NK-92 treated with Interleukin-12 subunit alpha and Interleukin-12 subunit beta, amount 100 ng/mL, for 24 hours (cell line): ENCODE measurements around the gene STK24.
A peak's percentile ranks its signal among the peaks of the same experiment; 100 is the strongest.

Experiments
- DNase-seq: peaks from one replicate; lab custom pipeline; 2025; lab: John Stamatoyannopoulos, UW

STK24 gene

DNA sequence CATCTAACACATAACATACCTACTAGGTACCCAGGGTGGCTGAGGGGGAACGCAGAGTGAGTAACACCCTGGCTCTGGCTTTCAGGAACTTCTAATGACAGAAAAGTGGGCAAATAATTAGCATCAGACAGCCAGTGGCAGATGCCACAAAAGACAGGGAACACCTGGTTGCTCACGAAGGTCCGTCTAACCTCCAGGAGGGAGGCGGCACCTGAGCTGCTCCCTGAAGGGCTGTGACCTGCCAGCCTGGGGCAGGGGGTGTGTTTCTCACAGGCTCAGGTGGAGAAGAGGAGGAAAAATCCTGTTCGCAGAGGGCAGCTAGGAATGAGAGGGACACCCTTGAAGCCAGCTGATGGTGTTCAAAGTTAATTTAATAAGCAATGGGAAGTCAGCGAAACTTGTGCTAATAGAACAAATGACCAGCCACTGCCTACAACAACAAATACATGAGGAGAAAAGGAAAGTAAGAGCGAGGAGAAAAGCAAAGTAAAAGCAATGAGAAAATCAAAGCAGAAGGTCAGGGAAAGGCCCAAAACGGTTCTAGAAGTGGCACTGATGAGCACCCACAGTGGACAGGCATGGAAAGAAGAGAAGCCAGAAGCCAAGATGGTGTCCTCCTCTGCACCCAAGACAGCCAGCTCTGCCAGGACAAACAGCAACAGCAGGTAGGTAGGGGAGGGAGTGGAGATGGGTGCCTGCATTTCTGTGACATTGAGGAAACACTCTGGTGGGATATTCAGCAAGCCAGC lies 87.3 kb downstream of the STK24 start:
- DNase-seq, result no peak

DNA sequence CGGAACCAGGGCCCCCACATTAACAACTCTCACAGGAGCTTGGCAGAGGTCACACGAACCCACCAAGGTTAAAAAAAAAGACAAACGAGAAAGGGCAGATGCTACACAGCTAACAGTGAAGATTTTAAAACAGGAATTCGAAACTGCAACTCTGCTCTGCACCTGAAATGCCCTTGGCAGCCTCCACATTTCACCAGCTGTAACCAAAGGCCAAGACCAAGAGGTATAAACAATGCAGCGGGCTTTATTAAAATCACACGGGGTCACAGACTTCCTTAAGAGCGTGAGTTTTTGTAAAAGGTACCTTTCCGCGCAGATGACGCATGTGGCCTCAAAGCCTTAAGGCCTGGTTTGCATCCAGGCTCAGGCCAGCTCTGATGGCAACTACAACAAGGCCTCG lies 88.2 kb downstream of the STK24 start:
- DNase-seq, result no peak

- DNase-seq, result no peak
Measured at GRCh38 chr13:98487522-98487921, 89.4 kb downstream of the STK24 start.

GRCh38 chr13:98487016-98487415 lies 89.9 kb downstream of the STK24 start:
- no peak for DNase-seq

GRCh38 chr13:98486412-98486811 lies 90.5 kb downstream of the STK24 start:
- no peak for DNase-seq

DNA sequence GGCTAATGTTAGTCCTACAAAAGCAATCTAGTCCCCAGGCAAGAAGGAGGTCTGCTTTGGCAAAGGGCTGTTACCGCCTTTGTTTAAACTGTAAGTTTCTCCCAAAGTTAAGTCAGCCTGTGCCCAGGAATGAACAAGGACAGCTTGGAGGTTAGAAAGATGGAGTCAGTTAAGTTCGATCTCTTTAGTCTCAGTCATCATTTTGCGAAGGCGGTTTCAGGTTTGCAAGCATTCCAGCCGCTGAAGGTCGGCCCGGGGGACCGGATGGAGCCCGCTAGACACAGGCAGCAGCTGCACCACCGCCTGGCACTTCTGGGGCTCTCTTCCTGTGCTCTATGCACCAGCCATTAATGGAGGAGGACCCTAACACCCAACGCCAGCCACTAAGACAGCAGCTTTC lies 91.3 kb downstream of the STK24 start:
- DNase-seq, result no peak

GRCh38 chr13:98484289-98485219 lies 92.4 kb downstream of the STK24 start:
- peak; percentile 83 for DNase-seq

DNA sequence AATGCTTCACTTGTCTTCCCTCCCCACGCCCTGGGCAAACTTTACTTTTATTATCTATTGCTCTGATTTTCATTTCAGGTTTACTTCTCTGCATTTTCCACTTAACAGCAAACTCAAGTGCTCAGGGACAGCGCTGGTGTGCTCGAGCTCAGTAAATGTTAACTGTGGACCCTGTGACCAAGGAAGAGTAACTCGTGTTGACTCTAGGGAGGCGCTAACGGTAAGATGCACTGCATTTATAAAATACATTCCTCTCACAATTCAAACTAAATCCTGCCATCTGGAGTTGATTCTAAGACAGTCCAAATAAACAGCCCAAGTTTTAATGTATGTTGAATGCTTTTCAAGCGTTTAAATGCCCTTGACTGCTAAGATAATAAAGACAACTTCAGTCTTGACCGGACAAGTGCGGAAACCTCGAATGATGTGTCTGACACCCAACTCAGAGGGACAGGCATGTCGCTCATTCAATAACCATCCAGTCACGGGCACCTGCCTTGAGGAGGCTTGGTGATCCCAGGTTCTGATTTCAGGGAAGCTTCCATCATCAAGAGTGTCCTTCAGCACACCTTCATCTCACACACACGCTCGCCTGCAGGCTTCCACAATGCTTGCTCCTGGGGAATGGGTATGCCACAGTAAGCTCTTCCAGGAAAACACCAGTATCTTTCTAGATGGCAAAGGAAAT lies 93.2 kb downstream of the STK24 start:
- DNase-seq, result no peak

DNA sequence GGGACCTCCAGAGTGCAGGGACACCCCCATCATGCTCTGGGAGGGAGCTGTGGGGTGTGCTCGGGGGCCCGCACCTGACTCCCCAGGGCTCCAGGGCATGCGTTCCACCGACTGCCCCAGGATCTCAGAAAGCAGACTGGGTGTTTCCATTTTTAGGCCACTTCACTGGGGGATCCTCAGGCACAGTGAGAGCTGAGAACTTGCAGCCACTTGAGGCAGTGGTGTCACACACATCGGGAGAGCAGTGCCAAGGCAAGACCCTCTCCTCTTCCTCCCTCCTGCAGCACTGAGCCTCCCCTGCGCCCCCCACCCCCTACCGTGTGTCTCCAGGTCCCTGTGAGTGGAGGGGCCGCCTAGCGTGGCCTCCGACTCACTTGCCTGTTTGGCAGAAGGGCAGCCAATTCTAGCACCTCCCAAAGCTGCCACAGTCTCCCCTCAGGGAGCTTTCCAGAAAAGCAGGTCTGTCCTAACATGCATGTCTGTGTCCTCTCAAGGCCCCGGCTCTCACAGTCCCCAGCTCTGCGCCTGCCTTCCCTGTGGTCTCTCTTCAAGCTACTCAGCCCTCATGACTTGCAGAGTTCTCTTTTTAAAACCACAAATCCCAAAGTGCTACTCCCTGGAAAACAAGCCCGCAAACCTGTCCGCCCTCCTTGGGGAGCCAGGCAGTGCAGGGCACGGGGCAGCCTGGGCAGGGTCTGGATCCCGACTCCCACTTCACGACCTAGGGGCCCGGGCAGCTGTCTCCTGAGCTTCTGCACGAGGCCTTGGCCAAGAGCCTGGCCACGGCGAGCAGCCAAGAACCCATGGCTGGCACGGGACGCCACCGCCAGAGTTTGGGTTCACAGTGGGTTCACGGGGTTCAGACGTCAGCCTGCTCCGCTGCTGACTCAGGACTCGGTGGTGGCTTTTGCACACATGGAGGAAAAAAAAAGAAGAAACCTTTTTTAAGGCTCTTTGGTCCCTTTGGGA lies 94.1 kb downstream of the STK24 start:
- DNase-seq, result no peak

- peak; percentile 40 for DNase-seq
Measured at GRCh38 chr13:98480915-98481877, 95.7 kb downstream of the STK24 start.

- DNase-seq, result no peak
Measured at GRCh38 chr13:98479496-98480003, 97.4 kb downstream of the STK24 start.

DNA sequence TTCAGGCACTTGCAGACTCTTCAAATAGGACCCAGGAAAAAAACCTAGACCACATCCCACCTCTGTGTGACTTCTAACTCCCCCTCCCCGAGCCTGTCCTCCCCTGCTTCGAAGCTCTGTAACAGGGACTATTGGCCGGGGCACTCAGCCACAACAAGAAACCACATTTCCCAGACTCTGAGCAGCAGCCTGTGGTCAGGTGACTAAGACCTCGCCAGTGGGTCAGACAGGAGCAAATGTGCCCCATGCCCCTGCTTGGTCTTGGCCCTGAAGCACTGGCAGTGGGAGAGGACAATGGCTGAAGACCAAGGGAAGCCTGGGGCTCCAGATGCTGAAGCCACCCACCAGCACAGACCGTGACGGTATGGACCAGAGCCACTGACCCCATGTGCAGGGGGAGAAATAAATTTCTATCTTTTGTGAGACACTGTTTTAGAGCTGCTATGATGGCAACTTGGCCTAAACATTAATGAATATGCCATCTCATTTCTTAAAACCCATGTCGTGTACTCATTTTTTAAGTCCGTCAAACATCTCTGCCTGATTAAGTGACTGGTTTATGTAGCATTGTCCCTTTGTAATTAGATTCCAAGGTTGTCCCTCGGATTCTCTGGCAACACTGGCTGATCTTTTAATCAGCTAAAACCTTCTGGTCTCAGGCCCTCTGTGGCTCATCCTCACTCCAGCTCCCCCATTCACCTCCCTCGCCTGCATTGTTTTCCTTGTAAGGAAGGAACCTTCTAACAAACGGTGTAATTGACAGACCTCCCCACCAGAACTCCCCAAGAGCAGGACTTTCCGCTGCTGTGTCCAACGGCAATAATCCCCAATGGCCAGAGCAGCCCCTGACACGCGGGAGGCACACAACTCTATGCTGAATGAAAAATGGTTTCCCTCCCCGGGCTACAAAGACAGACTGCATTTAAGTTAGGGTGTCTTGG lies 98.4 kb downstream of the STK24 start:
- peak; percentile 78 for DNase-seq

GRCh38 chr13:98476538-98476966 lies 100.4 kb downstream of the STK24 start:
- peak; percentile 86 for DNase-seq

GRCh38 chr13:98476106-98476505 lies 100.8 kb downstream of the STK24 start:
- DNase-seq, result peak; percentile 60

- DNase-seq, result no peak
Measured at GRCh38 chr13:98475522-98475921, 101.4 kb downstream of the STK24 start.

- DNase-seq, result no peak
Measured at GRCh38 chr13:98474761-98475160, 102.1 kb downstream of the STK24 start.

- DNase-seq, result no peak
Measured at GRCh38 chr13:98474292-98474691, 102.6 kb downstream of the STK24 start.

DNA sequence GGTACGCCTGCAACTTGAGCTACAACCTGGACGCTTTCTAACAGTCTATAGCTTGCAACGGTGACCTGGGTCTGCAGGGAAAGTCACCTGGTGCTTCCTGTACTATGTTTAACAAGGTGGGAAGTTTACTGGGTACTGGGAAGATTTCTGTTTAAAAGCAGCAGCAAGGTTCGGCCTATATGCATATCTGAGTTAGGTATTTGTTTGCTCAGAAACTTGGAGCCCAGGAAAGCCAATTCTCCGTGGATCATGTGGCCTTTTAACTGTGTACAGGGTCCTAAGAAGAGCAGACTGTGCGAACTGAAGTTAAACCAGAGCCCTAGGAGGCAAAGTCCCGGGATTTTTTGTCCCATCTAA lies 103.1 kb downstream of the STK24 start:
- DNase-seq, result no peak
